Right lobe of liver (tissue), 4 donors: ENCODE measurements around the gene POMT2.

Source experiments
- CTCF ChIP-seq, 4 donors: fragments of 200-600 bp in 3 of 4; fragments of 450-650 bp in 1 of 4; IDR thresholded peaks; one replicate each; pipeline versions ENCODE4 v1.5.1 to v1.8.0; 2016 to 2022; ENCODE audit warnings: antibody characterized with exemption in 4 of 4, mild to moderate bottlenecking in 2 of 4
- POLR2A ChIP-seq: fragments of 450-650 bp; IDR thresholded peaks from one replicate; pipeline ENCODE4 v1.6.1; 2017; ENCODE audit warnings: antibody characterized with exemption, mild to moderate bottlenecking
- donor health status: DM: no; HTN: no; CAD: no.
- donor health status: DM: no; HTN: no; CAD: no.
- donor health status: DM: no; HTN: yes; CAD: no.

DNA sequence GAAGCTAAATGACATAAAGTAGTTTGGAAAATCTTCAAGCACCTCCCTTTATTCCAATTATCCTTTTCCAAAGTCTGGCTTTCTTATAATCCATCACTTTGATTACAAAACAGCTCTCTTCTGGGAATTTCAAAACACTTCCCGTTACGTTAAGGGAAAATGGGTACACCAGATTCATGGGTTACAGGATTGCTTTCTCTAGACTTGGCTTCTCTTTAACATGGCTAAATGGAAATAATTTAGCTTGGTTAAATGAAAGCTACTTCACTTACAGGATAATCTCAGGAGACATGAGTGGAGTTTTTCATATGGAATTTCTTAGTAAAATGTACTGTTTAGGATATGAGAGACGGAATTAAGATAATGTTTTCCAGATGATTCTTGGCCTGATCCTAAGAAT is 14.9 kb upstream of the POMT2 start:
- TF ChIP-seq POLR2A = no peak
- no peak for TF ChIP-seq CTCF (IDR thresholded peaks at IDR 0.05)
